GM13977 (cell line): ENCODE results near the gene DYNLRB1.

Source experiments
- DNase-seq: peaks from one replicate; pipeline ENCODE4 v3.0.0; 2012; ENCODE audit warnings: low spot score
- in situ Hi-C: fragments of 300-500 bp; cut with MboI; formaldehyde crosslinking; loops from one replicate; pipeline ENCODE4 v1.12.0; 2022; ENCODE audit warnings: low sequenced_read_pairs, low pct_unique_long_range_greater_than_20kb, mixed read lengths, inconsistent platforms; ENCODE audit not compliant: unreplicated experiment
- TF ChIP-seq, protein P1 (sequence below): IDR thresholded peaks from 2 replicates; pipeline ENCODE4 v1.5.1; 2012; ENCODE audit warnings: mild to moderate bottlenecking, control low read depth; ENCODE audit not compliant: insufficient read depth; ENCODE audit errors: extremely low read depth, missing control alignments

DYNLRB1 gene

DNA sequence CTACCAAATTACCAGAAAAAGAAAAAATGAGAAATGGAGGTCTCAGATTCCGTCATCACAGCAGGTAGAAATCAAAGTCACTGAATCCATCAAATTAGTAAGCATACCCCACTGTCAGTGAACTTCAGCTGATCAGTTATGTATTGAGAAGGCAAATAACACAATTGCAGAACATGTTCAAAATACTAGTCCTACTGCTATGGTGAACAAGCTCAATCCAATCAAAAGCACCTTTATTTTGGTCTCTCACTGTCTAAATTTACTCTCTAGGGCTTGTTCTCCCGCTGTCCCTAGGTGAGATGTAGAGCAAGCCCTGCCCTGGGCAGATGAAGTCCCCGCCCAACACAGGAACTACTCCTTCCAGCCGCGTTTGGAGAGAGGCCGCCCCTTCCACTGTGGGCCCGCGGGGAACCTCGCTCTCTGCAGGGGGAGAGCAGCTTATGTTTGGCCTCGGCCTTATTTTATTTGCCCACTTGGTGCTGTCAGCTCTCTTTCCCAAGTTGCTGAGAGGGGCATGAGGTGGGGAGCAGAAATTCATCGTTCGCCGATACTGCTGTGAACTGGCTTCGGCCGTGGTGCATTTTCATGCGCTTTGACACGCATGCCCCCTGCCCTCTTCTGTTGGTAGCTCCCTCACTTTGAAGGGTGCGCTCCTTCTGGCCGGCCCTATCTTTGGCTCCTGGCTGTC, 28.0 kb downstream of the DYNLRB1 start:
- no peak for DNase-seq
- in situ Hi-C loops: no loop called here
- TF ChIP-seq, protein P1, sequence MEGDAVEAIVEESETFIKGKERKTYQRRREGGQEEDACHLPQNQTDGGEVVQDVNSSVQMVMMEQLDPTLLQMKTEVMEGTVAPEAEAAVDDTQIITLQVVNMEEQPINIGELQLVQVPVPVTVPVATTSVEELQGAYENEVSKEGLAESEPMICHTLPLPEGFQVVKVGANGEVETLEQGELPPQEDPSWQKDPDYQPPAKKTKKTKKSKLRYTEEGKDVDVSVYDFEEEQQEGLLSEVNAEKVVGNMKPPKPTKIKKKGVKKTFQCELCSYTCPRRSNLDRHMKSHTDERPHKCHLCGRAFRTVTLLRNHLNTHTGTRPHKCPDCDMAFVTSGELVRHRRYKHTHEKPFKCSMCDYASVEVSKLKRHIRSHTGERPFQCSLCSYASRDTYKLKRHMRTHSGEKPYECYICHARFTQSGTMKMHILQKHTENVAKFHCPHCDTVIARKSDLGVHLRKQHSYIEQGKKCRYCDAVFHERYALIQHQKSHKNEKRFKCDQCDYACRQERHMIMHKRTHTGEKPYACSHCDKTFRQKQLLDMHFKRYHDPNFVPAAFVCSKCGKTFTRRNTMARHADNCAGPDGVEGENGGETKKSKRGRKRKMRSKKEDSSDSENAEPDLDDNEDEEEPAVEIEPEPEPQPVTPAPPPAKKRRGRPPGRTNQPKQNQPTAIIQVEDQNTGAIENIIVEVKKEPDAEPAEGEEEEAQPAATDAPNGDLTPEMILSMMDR: no peak

GRCh38 chr20:34546751-34547181, 30.5 kb downstream of the DYNLRB1 start:
- DNase-seq: no peak
- TF ChIP-seq, protein P1: no peak
- in situ Hi-C loops: no loop called here

- no peak for DNase-seq
- TF ChIP-seq, protein P1: no peak
- in situ Hi-C loops: no loop called here
Observed at GRCh38 chr20:34547844-34548613, 31.8 kb downstream of the DYNLRB1 start.

- in situ Hi-C loops: no loop called here
- TF ChIP-seq, protein P1: no peak
- DNase-seq: no peak
Observed at GRCh38 chr20:34549291-34549928, 33.2 kb downstream of the DYNLRB1 start.

- in situ Hi-C loops: no loop called here
- TF ChIP-seq, protein P1: no peak
- DNase-seq: no peak
Observed at GRCh38 chr20:34549929-34550305, 33.7 kb downstream of the DYNLRB1 start.

DNA sequence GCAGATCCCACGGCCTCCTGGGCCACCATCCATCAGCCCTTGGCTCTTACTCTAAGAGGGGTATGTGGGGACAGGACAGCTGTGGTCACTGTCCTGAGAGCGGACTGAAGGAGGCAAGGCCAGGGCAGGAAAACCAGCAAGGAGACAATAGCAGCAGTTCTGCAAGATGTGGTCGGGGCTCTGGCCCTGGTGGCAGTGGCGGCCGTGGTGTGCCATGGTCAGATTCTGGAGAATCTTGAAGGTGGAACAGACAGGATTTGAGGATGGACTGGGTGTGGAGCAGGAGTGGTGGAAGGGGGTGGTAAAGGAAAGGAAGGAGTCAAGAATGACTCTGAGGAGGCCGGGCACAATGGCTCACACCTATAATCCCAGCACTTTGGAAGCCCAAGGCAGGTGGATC, 36.3 kb downstream of the DYNLRB1 start:
- DNase-seq: no peak
- TF ChIP-seq, protein P1: no peak
- in situ Hi-C loops: no loop called here
